Astrocyte of the spinal cord (primary cell): Measurements from ENCODE around the gene HTRA3.

Experiments used
- DNase-seq: peaks from one replicate; pipeline ENCODE4 v3.0.0; 2011; ENCODE audit warnings: low read depth, low spot score
- H3K4me3 ChIP-seq: 2 replicates; pipeline ENCODE4 v1.5.1; 2011; ENCODE audit warnings: low read depth, mild to moderate bottlenecking, low read length, moderate library complexity
- CTCF ChIP-seq: IDR thresholded peaks from 2 replicates; pipeline ENCODE4 v1.5.1; 2012; ENCODE audit warnings: low read depth, mild to moderate bottlenecking, low read length, inconsistent platforms
- in situ Hi-C: cut with HindIII; loops from 2 replicates; pipeline ENCODE4 v1.10.0; 2017; ENCODE audit warnings: low sequenced_read_pairs

Gene HTRA3

GRCh38 chr4:8283161-8283560 lies 13.6 kb downstream of the HTRA3 start:
- in situ Hi-C loops: no loop called here
- no peak for TF ChIP-seq CTCF
- DNase-seq: no peak
- no peak overlapping the region for H3K4me3 ChIP-seq

GRCh38 chr4:8283631-8284121 lies 14.1 kb downstream of the HTRA3 start:
- DNase-seq: no peak
- no peak overlapping the region for H3K4me3 ChIP-seq
- in situ Hi-C loops: no loop called here
- TF ChIP-seq CTCF: no peak

- no peak for DNase-seq
- in situ Hi-C loops: no loop called here
- no peak for TF ChIP-seq CTCF
Observed at GRCh38 chr4:8284391-8284790, 14.8 kb downstream of the HTRA3 start.

GRCh38 chr4:8285143-8285975 lies 15.8 kb downstream of the HTRA3 start:
- TF ChIP-seq CTCF: no peak
- no peak overlapping the region for H3K4me3 ChIP-seq
- in situ Hi-C loops: no loop called here
- no peak for DNase-seq

More at GRCh38 chr4:8284391-8284790, 14.8 kb downstream of the HTRA3 start:
- no peak overlapping the region for H3K4me3 ChIP-seq

GRCh38 chr4:8285976-8286718 lies 16.6 kb downstream of the HTRA3 start:
- TF ChIP-seq CTCF: no peak
- DNase-seq: no peak
- no peak overlapping the region for H3K4me3 ChIP-seq
- in situ Hi-C loops: no loop called here

- TF ChIP-seq CTCF: no peak
- no peak overlapping the region for H3K4me3 ChIP-seq
- in situ Hi-C loops: no loop called here
- DNase-seq: no peak
Observed at GRCh38 chr4:8286719-8287342, 17.3 kb downstream of the HTRA3 start.
